ENCODE data around the gene DNAJA2.

DNA sequence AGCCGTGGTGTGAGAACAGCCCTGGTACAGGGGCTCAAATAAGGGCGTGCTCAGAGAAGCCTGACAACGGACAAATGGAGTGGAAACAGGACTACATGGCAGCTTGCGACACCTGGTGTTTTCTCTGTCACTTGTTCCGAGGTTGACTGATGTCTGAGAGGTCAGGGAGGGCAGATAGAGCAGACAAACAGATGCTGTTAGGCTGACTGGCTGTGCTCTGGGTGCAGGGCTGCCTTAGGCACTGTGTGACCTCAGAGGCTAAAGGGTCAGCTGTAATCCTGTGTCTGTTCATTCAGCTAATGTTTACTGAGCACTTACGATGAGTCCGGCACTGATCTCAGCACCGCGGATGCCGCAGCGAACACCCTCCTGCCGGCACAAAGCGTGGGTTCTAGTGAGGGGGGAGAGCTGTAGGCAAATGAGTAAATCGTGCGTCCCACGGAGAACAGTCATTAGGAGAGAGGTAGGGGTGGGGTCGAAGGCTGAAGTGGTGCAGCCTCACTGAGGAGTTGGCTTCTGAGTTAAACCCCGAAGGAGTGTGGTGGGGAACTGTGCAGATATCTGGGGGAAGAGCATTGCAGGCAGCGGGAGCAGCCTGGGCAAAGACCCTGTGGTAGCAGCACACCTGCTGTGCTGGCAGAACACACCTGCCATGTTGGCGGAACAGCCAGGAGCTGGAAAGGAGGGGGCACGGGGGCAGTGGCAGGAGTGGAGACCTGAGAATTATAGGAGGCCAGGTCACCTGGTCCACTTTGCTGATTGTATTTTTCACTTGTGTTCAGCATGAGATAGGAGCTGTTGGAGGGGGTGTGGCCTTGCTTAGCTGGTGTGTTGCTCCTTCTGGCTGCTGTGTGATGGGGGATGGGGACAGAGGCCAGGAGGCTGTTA, 54.3 kb downstream of the DNAJA2 start:
- TF ChIP-seq, protein P1, sequence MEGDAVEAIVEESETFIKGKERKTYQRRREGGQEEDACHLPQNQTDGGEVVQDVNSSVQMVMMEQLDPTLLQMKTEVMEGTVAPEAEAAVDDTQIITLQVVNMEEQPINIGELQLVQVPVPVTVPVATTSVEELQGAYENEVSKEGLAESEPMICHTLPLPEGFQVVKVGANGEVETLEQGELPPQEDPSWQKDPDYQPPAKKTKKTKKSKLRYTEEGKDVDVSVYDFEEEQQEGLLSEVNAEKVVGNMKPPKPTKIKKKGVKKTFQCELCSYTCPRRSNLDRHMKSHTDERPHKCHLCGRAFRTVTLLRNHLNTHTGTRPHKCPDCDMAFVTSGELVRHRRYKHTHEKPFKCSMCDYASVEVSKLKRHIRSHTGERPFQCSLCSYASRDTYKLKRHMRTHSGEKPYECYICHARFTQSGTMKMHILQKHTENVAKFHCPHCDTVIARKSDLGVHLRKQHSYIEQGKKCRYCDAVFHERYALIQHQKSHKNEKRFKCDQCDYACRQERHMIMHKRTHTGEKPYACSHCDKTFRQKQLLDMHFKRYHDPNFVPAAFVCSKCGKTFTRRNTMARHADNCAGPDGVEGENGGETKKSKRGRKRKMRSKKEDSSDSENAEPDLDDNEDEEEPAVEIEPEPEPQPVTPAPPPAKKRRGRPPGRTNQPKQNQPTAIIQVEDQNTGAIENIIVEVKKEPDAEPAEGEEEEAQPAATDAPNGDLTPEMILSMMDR (IDR thresholded peaks at IDR 0.05), result no peak
- TF ChIP-seq ELF4 (CRISPR knock-in tag; IDR thresholded peaks at IDR 0.05; ENCODE audit: low read depth), result no peak
- no peak for TF ChIP-seq SP1 (CRISPR knock-in tag; conservative IDR thresholded peaks at IDR 0.05)

Data from WTC11 (cell line).